Middle frontal gyrus (tissue), 1 donor: ENCODE results near the gene JUNB.

Experiments
- DNase-seq: peaks from one replicate; pipeline ENCODE4 v3.0.0-alpha.2; 2015; ENCODE audit warnings: low spot score; ENCODE audit errors: extremely low spot score

JUNB gene

DNA sequence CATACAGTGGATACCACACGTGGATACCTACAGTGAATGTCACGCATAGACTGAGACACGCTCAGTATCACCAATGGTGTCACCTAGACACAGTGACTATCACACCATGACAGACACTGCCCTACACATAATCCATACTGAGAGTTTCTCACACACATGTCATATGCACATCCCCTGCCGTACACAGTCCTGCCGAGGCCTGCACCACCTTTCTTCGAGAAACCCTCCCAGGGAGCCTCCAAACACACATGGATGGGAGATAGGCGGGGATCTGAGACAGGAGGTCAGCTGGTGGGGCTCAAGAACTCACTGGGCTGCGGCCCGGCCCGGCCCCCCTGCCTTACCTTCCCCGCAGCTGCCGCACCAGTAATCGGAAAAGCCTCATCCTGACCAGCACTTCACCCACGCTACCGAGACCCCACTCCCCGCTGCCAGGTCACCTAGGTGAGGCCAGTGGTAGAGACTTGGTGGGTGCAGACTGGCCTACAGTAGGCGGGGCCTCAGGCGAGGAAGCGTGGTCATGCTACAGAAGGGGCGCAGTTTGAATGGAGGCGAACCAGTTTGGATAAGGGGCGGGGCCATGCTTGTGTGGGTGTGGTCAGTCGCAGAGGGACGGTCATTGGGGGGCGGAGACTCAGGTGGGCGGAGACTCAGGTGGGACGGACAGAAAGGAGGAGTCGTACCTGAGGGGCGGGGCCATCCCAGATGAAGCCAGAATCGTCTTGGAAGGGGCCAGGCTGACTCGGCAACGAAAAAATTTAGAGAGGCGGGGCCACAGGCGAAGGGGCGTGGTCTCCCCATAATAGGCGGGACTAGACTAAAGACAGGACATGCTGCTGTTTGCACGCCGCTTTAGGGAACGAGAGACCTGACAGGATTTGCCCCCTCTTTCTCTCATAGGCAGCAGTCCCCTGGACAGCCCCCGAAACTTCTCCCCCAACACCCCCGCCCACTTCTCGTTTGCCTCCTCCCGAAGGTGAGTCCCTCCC is 49.1 kb downstream of the JUNB start:
- DNase-seq, result no peak

DNA sequence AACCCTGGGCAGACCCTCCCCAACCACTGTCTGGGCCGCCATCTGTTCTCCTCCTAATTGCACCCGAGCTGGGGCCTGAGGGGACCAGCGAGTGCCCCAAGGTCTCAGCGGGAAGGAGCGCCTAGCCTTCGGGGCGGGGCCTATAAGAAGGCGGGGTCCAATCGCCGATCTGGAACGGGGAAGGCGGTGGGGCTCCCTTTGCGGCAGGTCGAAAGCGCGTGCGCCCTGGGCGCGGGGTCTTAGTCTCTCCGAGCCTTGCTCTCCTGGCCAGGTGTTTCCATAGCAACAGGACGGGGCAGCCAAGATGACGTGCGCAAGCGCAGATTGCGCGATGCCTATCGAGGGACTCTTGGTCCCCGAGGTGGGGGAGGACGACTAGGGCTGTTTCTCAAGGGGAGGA is 49.8 kb downstream of the JUNB start:
- DNase-seq, result no peak

DNA sequence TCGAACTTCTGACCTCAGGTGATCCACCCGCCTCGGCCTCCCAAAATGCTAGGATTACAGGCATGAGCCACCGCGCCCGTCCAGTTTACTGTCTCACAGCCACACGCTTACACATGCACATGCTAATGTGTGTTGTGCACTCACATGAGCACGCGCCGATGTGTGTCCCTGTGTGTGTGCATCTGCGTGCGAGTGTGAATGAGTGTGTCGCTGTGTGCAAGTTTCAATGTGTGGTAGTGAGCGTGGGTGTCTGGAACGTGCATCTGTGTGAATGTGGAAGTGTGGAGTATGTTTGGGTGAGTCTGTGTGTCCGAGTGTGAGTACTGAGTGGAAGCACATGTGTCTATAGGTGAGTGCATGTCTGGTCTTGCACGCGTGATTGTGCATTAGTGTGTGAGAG is 51.2 kb downstream of the JUNB start:
- DNase-seq, result no peak
